Panc1 (cell line): ENCODE data around the gene CCDC112.

Experiments
- SIN3A ChIP-seq: IDR thresholded peaks from 2 replicates; pipeline ENCODE4 v1.6.1; 2012; ENCODE audit warnings: low read depth, mild to moderate bottlenecking, low read length, moderate library complexity, borderline replicate concordance; ENCODE audit not compliant: insufficient read depth
- TF ChIP-seq, protein P1 (sequence below): fragments of 450-650 bp; IDR thresholded peaks from 2 replicates; pipeline ENCODE4 v1.5.1; 2017; ENCODE audit warnings: mild to moderate bottlenecking

DNA sequence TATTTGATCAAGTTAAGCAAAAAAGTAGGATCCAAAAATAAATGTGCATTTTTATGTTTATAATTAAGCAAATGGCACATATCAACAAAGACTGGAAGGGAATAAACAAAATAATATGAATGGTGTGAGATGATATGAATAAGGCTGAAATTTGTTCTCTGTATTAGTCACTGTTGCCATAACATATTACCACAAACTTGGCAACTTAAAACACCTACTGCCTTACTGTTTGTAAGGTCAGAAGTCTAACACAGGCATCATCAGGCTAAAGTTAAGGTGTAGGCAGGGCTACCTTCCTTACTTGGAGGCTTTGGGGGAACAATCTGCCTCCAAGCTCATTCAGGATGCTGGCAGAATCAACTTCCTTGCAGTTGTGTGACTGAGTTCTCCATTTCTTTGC is 53.0 kb downstream of the CCDC112 start:
- TF ChIP-seq, protein P1, sequence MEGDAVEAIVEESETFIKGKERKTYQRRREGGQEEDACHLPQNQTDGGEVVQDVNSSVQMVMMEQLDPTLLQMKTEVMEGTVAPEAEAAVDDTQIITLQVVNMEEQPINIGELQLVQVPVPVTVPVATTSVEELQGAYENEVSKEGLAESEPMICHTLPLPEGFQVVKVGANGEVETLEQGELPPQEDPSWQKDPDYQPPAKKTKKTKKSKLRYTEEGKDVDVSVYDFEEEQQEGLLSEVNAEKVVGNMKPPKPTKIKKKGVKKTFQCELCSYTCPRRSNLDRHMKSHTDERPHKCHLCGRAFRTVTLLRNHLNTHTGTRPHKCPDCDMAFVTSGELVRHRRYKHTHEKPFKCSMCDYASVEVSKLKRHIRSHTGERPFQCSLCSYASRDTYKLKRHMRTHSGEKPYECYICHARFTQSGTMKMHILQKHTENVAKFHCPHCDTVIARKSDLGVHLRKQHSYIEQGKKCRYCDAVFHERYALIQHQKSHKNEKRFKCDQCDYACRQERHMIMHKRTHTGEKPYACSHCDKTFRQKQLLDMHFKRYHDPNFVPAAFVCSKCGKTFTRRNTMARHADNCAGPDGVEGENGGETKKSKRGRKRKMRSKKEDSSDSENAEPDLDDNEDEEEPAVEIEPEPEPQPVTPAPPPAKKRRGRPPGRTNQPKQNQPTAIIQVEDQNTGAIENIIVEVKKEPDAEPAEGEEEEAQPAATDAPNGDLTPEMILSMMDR, result no peak
- TF ChIP-seq SIN3A, result no peak
